VCaP (cell line): ENCODE measurements around the gene LYRM2.

Experiments
- H3K27ac ChIP-seq: fragments of 450-650 bp; 2 replicates; pipeline ENCODE4 v1.5.1; 2017
- TF ChIP-seq, protein P1 (sequence below): fragments of 450-650 bp; conservative IDR thresholded peaks from 2 replicates; pipeline ENCODE4 v1.5.1; 2017; ENCODE audit warnings: mild to moderate bottlenecking, moderate library complexity

LYRM2 gene

GRCh38 chr6:89605861-89606260 is 32.7 kb downstream of the LYRM2 start:
- TF ChIP-seq, protein P1, sequence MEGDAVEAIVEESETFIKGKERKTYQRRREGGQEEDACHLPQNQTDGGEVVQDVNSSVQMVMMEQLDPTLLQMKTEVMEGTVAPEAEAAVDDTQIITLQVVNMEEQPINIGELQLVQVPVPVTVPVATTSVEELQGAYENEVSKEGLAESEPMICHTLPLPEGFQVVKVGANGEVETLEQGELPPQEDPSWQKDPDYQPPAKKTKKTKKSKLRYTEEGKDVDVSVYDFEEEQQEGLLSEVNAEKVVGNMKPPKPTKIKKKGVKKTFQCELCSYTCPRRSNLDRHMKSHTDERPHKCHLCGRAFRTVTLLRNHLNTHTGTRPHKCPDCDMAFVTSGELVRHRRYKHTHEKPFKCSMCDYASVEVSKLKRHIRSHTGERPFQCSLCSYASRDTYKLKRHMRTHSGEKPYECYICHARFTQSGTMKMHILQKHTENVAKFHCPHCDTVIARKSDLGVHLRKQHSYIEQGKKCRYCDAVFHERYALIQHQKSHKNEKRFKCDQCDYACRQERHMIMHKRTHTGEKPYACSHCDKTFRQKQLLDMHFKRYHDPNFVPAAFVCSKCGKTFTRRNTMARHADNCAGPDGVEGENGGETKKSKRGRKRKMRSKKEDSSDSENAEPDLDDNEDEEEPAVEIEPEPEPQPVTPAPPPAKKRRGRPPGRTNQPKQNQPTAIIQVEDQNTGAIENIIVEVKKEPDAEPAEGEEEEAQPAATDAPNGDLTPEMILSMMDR = no peak
- H3K27ac ChIP-seq = peak overlapping the region; percentile 40

GRCh38 chr6:89604653-89605052 is 33.9 kb downstream of the LYRM2 start:
- TF ChIP-seq, protein P1 = no peak
- no peak overlapping the region for H3K27ac ChIP-seq

DNA sequence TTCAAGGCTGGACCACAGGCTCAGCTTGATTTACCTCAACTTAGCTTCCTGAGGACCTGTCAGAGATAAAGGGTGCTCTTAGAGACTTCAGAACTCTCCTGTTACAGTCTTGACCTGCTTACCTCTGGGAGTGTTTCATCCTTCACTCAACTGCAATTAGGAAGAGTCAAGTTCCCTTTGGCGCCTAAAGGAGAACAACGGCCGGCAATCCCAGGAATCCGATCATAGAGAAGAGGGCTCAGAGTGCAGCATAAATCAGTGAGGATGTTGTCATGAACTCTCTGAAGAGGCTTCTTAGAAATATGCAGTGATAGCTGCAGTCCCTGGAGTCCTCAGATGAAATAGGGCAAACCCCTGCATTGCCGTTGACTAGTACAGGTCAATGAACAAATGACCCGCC is 36.4 kb downstream of the LYRM2 start:
- TF ChIP-seq, protein P1 = no peak
- no peak overlapping the region for H3K27ac ChIP-seq

- TF ChIP-seq, protein P1 = no peak
- H3K27ac ChIP-seq = no peak overlapping the region
These were observed 38.8 kb downstream of the LYRM2 start for GRCh38 chr6:89599727-89600126.

DNA sequence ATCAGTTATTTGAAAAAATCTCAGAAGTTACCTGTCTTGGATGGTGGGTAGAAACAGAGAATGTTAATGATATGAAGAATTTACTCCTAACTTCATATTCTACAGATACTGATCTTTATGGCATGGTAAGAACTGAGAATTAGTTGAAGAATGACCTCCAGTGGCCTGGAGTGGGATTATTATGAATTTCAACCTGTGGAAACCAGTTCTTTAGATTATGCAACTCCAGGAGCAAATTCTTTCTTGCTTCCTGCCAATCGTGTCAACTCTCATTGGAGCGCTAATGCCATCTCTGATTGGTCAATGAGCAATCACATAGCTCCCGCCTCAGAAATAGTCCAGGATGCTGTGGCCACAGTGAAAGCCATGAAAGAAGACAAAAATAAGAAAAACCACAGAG is 40.6 kb downstream of the LYRM2 start:
- peak overlapping the region; percentile 36; the same call in 1 of the 2 replicates for H3K27ac ChIP-seq
- TF ChIP-seq, protein P1 = peak; percentile 69

- TF ChIP-seq, protein P1 = no peak
- H3K27ac ChIP-seq = peak overlapping the region; percentile 36; the same call in 1 of the 2 replicates
These were observed 41.2 kb downstream of the LYRM2 start for GRCh38 chr6:89597372-89597771.

- TF ChIP-seq, protein P1 = no peak
- H3K27ac ChIP-seq = no peak overlapping the region
These were observed 42.1 kb downstream of the LYRM2 start for GRCh38 chr6:89596484-89596883.
